Measurements from ENCODE around the gene DTX4.

The DTX4 gene

DNA sequence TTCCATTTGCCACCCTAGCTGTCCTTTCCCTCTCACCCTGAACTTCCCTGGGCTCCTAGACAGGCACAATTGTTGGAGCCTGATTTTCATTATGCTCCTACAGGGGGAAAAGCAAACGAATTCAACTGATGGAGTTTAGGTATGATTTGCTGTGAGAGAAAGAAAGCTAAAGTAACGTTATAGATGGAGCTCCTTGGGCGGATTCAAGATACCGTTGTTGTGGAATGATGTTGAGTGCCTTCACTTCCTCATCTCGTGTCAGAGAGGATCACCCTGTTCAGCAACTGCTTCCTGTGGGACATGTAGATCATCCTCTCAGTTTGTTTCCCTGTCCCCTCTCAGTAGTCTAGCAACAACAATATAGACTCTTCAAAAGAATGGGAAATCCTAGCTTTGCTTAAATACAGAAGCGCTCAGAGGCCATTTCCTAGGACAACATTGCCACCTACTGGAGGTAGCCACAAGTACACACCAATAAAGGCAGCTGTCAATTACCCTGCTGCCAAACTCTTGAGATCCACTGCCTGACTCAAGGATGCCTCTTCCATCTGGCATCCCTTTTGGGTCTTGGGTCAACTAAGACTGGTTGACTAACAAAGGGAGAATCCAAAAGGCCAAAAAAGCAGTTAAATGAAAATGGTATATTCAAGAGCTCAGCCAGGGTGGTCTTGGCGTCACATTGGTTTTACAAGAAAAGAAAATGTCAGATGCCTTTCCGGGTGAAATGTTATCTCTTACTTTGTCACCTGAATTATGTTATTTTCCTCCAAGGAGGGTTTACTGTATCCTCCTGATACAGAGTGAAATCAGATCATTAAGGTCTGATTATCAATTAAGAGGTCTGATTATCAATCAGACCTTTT is 13.5 kb upstream of the DTX4 start:
- no peak overlapping the region for H3K4me2 ChIP-seq (ENCODE audit: low read depth, low read length, poor library complexity, severe bottlenecking)
- no peaks in the 10 kb centered on the region for H3K27me3 ChIP-seq (ENCODE audit: low read length)
- no peaks in the 10 kb centered on the region for H4K20me1 ChIP-seq (ENCODE audit: low read depth, low read length)
- H3K4me3 ChIP-seq (ENCODE audit: insufficient read depth, low read length, poor library complexity, severe bottlenecking), result no peak overlapping the region
- H3K9me2 ChIP-seq (replicated peaks; ENCODE audit: insufficient read depth, low read length), result no peaks in the 10 kb centered on the region
- TF ChIP-seq EZH2phosphoT487 (conservative IDR thresholded peaks at IDR 0.05; ENCODE audit: low read length), result no peak
- TF ChIP-seq, protein P1, sequence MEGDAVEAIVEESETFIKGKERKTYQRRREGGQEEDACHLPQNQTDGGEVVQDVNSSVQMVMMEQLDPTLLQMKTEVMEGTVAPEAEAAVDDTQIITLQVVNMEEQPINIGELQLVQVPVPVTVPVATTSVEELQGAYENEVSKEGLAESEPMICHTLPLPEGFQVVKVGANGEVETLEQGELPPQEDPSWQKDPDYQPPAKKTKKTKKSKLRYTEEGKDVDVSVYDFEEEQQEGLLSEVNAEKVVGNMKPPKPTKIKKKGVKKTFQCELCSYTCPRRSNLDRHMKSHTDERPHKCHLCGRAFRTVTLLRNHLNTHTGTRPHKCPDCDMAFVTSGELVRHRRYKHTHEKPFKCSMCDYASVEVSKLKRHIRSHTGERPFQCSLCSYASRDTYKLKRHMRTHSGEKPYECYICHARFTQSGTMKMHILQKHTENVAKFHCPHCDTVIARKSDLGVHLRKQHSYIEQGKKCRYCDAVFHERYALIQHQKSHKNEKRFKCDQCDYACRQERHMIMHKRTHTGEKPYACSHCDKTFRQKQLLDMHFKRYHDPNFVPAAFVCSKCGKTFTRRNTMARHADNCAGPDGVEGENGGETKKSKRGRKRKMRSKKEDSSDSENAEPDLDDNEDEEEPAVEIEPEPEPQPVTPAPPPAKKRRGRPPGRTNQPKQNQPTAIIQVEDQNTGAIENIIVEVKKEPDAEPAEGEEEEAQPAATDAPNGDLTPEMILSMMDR (IDR thresholded peaks at IDR 0.05; ENCODE audit: insufficient read depth, low read length, poor library complexity, severe bottlenecking), result peak; percentile 73
- no peak overlapping the region for H3K9ac ChIP-seq (ENCODE audit: low read length)
- H2AFZ ChIP-seq (ENCODE audit: low read depth, low read length, severe bottlenecking), result no peak overlapping the region
- H3K36me3 ChIP-seq (ENCODE audit: low read length), result 0 out of 2 replicates have a peak, but pooled peaks cover 4% of the 10 kb centered on the region
- H3F3A ChIP-seq (ENCODE audit: insufficient read depth), result peaks cover 44% of the 10 kb centered on the region
- no peak overlapping the region for H3K27ac ChIP-seq (ENCODE audit: low read depth, low read length)
- H3K9me3 ChIP-seq (ENCODE audit: insufficient read depth, low read length), result no peaks in the 10 kb centered on the region
- H3K79me2 ChIP-seq (ENCODE audit: insufficient read depth, low read length), result no peaks in the 10 kb centered on the region

GRCh38 chr11:59164028-59164427 is 7.9 kb upstream of the DTX4 start:
- no peak for TF ChIP-seq EZH2phosphoT487 (conservative IDR thresholded peaks at IDR 0.05; ENCODE audit: low read length)
- TF ChIP-seq, protein P1 (IDR thresholded peaks at IDR 0.05; ENCODE audit: insufficient read depth, low read length, poor library complexity, severe bottlenecking), result no peak
- Histone ChIP-seq H3K27me3 (ENCODE audit: low read length) (no peaks in the 10 kb centered on the region), H4K20me1 (ENCODE audit: low read depth, low read length) (no peaks in the 10 kb centered on the region), H3K9me2 (replicated peaks; ENCODE audit: insufficient read depth, low read length) (no peaks in the 10 kb centered on the region), H3K9me3 (ENCODE audit: insufficient read depth, low read length) (no peaks in the 10 kb centered on the region), H3K4me2 (ENCODE audit: low read depth, low read length, poor library complexity, severe bottlenecking) (no peak overlapping the region), H3K27ac (ENCODE audit: low read depth, low read length) (no peak overlapping the region), H3K4me3 (ENCODE audit: insufficient read depth, low read length, poor library complexity, severe bottlenecking) (no peak overlapping the region), H3K36me3 (ENCODE audit: low read length) (no peaks in the 10 kb centered on the region), H3K79me2 (ENCODE audit: insufficient read depth, low read length) (no peaks in the 10 kb centered on the region), H3K9ac (ENCODE audit: low read length) (no peak overlapping the region), H3F3A (ENCODE audit: insufficient read depth) (no peaks in the 10 kb centered on the region), H2AFZ (ENCODE audit: low read depth, low read length, severe bottlenecking) (no peak overlapping the region)

DNA sequence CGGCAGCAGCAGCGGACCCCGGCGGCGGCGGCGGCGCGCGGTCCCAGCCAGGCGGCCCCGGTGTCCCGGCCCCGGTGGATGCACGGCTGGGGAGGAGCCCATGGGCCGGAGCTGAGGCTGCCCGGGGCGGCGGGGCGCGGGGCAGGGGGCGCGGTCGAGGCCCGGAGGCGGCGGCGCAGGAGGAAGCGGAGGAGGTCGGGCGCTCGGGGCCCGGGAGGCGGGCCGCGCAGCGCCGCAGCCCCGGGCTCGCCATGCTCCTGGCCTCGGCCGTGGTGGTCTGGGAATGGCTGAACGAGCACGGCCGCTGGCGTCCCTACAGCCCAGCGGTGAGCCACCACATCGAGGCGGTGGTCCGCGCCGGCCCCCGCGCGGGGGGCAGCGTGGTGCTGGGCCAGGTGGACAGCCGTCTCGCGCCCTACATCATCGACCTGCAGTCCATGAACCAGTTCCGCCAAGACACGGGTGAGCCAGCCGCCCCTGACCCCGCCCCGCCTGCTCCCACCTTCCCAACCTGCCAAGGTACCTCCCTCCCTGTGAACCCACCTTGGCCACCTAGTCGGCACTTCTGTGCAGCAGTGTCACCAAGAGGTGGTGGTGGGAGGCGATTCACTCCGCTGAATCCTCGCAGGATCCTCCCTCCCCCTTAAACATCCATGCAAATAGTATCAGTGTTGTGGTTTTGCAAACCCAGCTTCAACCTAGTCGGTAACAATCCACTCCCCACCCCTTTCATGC is 580 bp downstream of the DTX4 start:
- no peaks in the 10 kb centered on the region for H3K79me2 ChIP-seq (ENCODE audit: insufficient read depth, low read length)
- no peaks in the 10 kb centered on the region for H3K27me3 ChIP-seq (ENCODE audit: low read length)
- TF ChIP-seq, protein P1 (IDR thresholded peaks at IDR 0.05; ENCODE audit: insufficient read depth, low read length, poor library complexity, severe bottlenecking), result no peak
- TF ChIP-seq EZH2phosphoT487 (conservative IDR thresholded peaks at IDR 0.05; ENCODE audit: low read length), result no peak
- H3K9me2 ChIP-seq (replicated peaks; ENCODE audit: insufficient read depth, low read length), result no peaks in the 10 kb centered on the region
- peak overlapping the region; percentile 98 for H3K4me3 ChIP-seq (ENCODE audit: insufficient read depth, low read length, poor library complexity, severe bottlenecking)
- peak overlapping the region; percentile 79 for H3K9ac ChIP-seq (ENCODE audit: low read length)
- no peaks in the 10 kb centered on the region for H3F3A ChIP-seq (ENCODE audit: insufficient read depth)
- H4K20me1 ChIP-seq (ENCODE audit: low read depth, low read length), result no peaks in the 10 kb centered on the region; the same call in 1 of the 2 replicates
- H3K27ac ChIP-seq (ENCODE audit: low read depth, low read length), result peak overlapping the region; percentile 69
- no peaks in the 10 kb centered on the region for H3K9me3 ChIP-seq (ENCODE audit: insufficient read depth, low read length)
- no peaks in the 10 kb centered on the region for H3K36me3 ChIP-seq (ENCODE audit: low read length)
- peak overlapping the region; percentile 29 for H2AFZ ChIP-seq (ENCODE audit: low read depth, low read length, severe bottlenecking)
- peak overlapping the region; percentile 98 for H3K4me2 ChIP-seq (ENCODE audit: low read depth, low read length, poor library complexity, severe bottlenecking)

Data from SU-DHL-6 (cell line).